Measurements from ENCODE around the gene RASGRF1.

GRCh38 chr15:79030470-79030869 lies 60.1 kb downstream of the RASGRF1 start:
- no peak for TF ChIP-seq ZFP36 (IDR thresholded peaks at IDR 0.05; ENCODE audit: low read depth, low read length, partially characterized antibody)
- TF ChIP-seq ZNF740 (CRISPR knock-in tag; IDR thresholded peaks at IDR 0.05): no peak
- TF ChIP-seq ZNF740 (tag; IDR thresholded peaks at IDR 0.05): no peak
- TF ChIP-seq STAG1 (CRISPR knock-in tag; IDR thresholded peaks at IDR 0.05; ENCODE audit: borderline replicate concordance): no peak
- TF ChIP-seq ZNF395 (CRISPR knock-in tag; IDR thresholded peaks at IDR 0.05): no peak
- no peak for TF ChIP-seq BHLHE40 (IDR thresholded peaks at IDR 0.05; ENCODE audit: low read length)
- TF ChIP-seq CREB1 (IDR thresholded peaks at IDR 0.05): no peak
- TF ChIP-seq CREB1 (CRISPR knock-in tag; IDR thresholded peaks at IDR 0.05): no peak
- no peak for TF ChIP-seq NBN (IDR thresholded peaks at IDR 0.05; ENCODE audit: low read depth)
- no peak for TF ChIP-seq ELF4 (CRISPR knock-in tag; IDR thresholded peaks at IDR 0.05)
- TF ChIP-seq CREM (IDR thresholded peaks at IDR 0.05; ENCODE audit: low read depth): no peak
- TF ChIP-seq SMARCE1 (IDR thresholded peaks at IDR 0.05): no peak
- TF ChIP-seq POLR2A (conservative IDR thresholded peaks at IDR 0.05): no peak
